HEK293T (cell line): Measurements from ENCODE around the gene TTC12.

Experiments
- BHLHE40 ChIP-seq: fragments of 450-650 bp; IDR thresholded peaks from 2 replicates; pipeline ENCODE4 v1.6.1; 2016; ENCODE audit warnings: mild to moderate bottlenecking, moderate library complexity, borderline replicate concordance
- CTBP1 ChIP-seq: fragments of 450-650 bp; IDR thresholded peaks from 2 replicates; pipeline ENCODE4 v1.6.1; 2016; ENCODE audit warnings: borderline replicate concordance
- FOXA1 ChIP-seq: fragments of 450-650 bp; IDR thresholded peaks from 2 replicates; pipeline ENCODE4 v1.6.1; 2016; ENCODE audit warnings: mild to moderate bottlenecking
- FOXM1 ChIP-seq: fragments of 450-650 bp; IDR thresholded peaks from 2 replicates; pipeline ENCODE4 v1.6.1; 2017; ENCODE audit warnings: mild to moderate bottlenecking, borderline replicate concordance
- HDGF ChIP-seq: fragments of 450-650 bp; IDR thresholded peaks from 2 replicates; pipeline ENCODE4 v1.6.1; 2017; ENCODE audit warnings: antibody characterized with exemption, borderline replicate concordance
- LEF1 ChIP-seq: fragments of 450-650 bp; IDR thresholded peaks from 2 replicates; pipeline ENCODE4 v1.6.1; 2017; ENCODE audit warnings: mild to moderate bottlenecking, borderline replicate concordance
- NFRKB ChIP-seq: fragments of 450-650 bp; IDR thresholded peaks from 2 replicates; pipeline ENCODE4 v1.6.1; 2016; ENCODE audit warnings: mild to moderate bottlenecking, moderate library complexity
- SP1 ChIP-seq: fragments of 450-650 bp; IDR thresholded peaks from 2 replicates; pipeline ENCODE4 v1.6.1; 2017
- ZNF384 ChIP-seq: fragments of 450-650 bp; IDR thresholded peaks from 2 replicates; pipeline ENCODE4 v1.6.1; 2016

- no peak for TF ChIP-seq NFRKB
- no peak for TF ChIP-seq ZNF384
- no peak for TF ChIP-seq BHLHE40
- no peak for TF ChIP-seq HDGF
- TF ChIP-seq LEF1, result no peak
- TF ChIP-seq FOXA1, result no peak
- no peak for TF ChIP-seq SP1
- no peak for TF ChIP-seq FOXM1
- no peak for TF ChIP-seq CTBP1
Measured at GRCh38 chr11:113278481-113278880, 35.9 kb upstream of the TTC12 start.
